ENCODE measurements around the gene PEX3.
"Not testable (repeated sequence)": the region's sequence is repeated elsewhere in the genome, so short reads cannot be mapped to it uniquely, and the experiment has no call there.

Gene PEX3

DNA sequence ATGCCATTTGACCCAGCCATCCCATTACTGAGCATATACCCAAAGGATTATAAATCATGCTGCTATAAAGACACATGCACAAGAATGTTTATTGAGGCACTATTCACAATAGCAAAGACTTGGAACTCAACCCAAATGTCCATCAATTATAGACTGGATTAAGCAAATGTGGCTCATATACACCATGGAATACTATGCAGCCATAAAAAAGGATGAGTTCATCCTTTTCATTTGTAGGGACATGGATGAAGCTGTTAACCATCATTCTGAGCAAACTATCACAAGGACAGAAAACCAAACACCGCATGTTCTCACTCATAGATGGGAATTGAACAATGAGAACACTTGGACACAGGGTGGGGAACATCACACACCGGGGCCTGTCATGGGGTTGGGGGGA is 2.7 kb upstream of the PEX3 start:
- DNase-seq (ENCODE audit: low read depth in 3 of 3) = not testable (repeated sequence)

GRCh38 chr6:143449082-143449713 is 1.4 kb upstream of the PEX3 start:
- DNase-seq (ENCODE audit: low read depth in 3 of 3) = no peak

DNA sequence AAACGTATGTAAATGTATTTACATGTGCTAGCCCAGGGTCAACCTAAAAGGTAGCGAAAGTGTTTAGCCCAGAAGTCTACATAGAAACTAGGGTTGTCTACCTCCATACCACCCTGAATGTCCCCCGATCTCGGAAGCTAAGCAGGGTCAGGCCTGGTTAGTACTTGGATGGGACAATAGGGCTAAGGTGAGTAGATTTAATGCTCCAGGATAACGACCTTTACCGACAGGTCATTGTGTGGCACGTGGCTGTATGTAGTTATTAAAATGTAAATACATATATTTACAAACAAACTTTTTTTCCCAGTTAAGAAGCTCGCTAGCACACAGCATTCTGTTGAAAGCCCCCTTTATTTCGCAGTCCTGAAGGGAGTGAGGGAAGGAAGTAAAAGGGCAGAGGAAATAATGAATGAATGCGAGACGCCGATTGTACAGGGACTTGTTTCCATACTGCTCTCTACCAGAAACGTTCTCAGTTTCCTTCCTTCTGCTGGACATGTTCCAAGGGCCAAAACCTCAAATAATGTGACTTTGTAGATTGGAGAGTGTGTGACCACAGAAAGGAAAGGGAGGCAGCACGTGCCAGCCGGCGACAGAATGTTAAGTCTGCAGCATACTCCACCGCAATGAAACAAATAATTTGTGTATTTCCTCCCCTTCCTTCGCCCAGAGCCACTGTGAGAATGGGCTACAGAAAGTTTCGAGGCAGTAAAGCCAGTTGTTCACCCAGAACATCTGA is 722 bp upstream of the PEX3 start:
- peak in 2 of 3 donors; percentile 3 to 5 for DNase-seq (ENCODE audit: low read depth in 3 of 3)

DNA sequence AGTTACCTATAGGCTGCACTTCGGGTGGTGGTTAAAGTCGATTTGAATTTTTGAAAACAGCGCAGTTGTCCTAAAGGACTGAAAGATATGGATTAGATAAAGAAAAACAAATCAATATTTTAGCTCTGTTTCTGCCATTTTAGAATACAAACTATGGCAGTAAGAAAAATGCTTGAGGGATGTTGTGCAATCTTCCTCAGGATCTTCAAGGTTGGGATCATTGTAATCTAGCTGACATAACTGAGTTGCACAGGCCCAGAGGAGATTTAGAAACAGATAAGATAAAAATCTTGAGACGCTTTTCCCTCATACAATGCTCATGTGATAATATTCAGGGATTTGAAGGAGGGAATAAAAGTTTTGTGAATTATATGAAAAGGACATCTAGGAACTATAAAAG is 926 bp downstream of the PEX3 start:
- DNase-seq (ENCODE audit: low read depth in 3 of 3) = no peak

- DNase-seq (ENCODE audit: low read depth in 3 of 3) = no peak
Measured at GRCh38 chr6:143457563-143458359, 7.2 kb downstream of the PEX3 start.

- no peak for DNase-seq (ENCODE audit: low read depth in 3 of 3)
Measured at GRCh38 chr6:143465546-143465945, 14.9 kb downstream of the PEX3 start.

DNA sequence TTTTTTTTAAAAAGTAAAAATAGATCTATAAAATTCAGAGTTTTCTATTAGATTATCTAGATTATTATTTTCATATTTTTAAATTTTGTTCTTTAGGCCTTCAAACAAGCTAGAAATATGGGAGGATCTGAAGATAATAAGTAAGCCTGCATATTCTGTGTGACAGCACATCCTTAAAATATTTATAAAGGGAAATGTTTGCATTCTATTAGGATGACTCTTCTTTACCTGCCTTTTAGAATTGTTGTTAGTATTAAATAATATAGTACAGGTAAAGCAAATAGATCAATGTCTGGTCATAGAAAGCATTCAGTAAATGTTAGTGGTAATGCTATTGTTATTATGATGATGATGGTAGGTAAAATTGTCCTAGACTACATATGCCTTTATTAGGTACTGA is 17.4 kb downstream of the PEX3 start:
- DNase-seq (ENCODE audit: low read depth in 3 of 3) = no peak

DNA sequence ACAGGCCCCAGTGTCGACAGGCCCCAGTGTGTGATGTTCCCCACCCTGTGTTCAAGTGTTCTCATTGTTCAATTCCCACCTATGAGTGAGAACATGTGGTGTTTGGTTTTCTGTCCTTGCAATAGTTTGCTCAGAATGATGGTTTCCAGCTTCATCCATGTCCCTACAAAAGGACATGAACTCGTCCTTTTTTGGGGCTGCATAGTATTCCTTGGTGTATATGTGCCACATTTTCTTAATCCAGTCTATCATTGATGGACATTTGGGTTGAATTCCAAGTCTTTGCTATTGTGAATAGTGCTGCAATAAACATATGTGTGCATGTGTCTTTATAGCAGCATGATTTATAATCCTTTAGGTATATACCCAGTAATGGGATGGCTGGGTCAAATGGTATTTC is 18.2 kb downstream of the PEX3 start:
- DNase-seq (ENCODE audit: low read depth in 3 of 3) = not testable (repeated sequence)

GRCh38 chr6:143471822-143472221 is 21.2 kb downstream of the PEX3 start:
- DNase-seq (ENCODE audit: low read depth in 3 of 3) = no peak

- no peak for DNase-seq (ENCODE audit: low read depth in 3 of 3)
Measured at GRCh38 chr6:143476545-143476944, 25.9 kb downstream of the PEX3 start.

DNA sequence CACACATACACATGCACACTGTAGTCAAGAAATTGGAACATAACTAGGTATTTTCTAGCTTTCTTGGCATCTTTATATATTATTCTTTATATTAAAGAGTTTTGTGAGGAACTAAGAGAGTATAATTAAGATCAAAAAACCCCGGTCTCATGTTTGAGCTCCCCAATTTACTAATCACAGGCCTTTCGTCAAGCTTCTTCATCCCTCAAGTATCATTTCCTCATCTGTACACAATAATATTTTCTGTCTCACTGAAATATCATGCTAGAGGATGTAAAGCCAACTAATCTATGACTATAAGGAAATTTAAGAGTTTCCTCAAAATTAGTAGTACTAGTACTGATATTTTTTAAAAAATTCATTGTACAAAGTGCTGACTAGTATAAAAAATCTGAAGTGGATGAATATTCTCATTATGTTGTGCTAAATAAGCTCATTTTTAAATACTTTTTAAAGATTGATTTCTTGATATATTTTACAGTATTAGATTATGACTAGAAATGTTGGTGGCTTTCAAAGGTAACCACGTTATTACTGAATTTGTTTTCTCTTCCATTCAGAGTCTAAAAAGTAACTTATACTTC is 28.0 kb downstream of the PEX3 start:
- DNase-seq (ENCODE audit: low read depth in 3 of 3) = no peak

GRCh38 chr6:143482593-143482992 is 32.0 kb downstream of the PEX3 start:
- DNase-seq (ENCODE audit: low read depth in 3 of 3) = no peak

- DNase-seq (ENCODE audit: low read depth in 3 of 3) = no peak
Measured at GRCh38 chr6:143485967-143486366, 35.4 kb downstream of the PEX3 start.

- no peak for DNase-seq (ENCODE audit: low read depth in 3 of 3)
Measured at GRCh38 chr6:143486752-143487151, 36.1 kb downstream of the PEX3 start.

DNA sequence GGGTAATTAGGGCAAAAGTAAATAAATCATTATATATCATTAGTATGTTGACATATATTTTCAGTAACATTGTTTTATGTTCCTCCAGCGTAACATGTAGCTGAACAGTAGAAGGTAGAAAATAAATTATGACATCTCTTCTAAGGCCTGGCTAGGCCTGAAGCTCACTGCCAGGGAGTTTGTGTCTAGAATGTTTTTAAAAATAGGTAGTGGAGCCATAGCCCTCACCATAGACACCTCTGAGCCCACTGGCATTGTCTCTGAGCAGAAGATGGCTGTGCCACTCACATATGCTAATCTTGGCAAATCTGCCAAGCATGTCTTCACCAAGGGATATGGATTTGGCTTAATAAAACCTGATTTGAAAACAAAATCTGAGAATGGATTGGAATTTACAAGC is 39.6 kb downstream of the PEX3 start:
- DNase-seq (ENCODE audit: low read depth in 3 of 3) = no peak

GRCh38 chr6:143490775-143491174 is 40.2 kb downstream of the PEX3 start:
- no peak for DNase-seq (ENCODE audit: low read depth in 3 of 3)

GRCh38 chr6:143496974-143497373 is 46.4 kb downstream of the PEX3 start:
- no peak for DNase-seq (ENCODE audit: low read depth in 3 of 3)

DNA sequence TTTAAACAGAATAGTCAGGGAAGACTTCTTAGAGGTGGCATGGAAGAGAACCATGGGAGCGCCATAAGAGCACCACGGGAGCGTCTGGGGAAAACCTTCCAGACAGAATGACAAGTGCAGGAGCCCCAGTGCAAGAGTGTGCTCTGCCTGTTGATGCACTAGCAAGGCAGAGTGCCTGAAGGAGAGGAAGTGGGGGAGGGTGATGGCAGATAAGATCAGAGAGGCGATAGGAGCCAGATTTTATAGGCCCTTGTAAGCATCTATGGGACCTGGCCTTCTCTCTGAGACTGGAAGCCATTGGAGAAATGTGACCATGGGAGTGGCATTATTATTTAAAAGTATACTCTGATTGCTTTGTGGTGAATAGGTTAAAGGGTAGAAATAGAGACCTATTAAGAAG is 47.8 kb downstream of the PEX3 start:
- DNase-seq (ENCODE audit: low read depth in 3 of 3) = no peak

GRCh38 chr6:143501851-143502250 is 51.2 kb downstream of the PEX3 start:
- DNase-seq (ENCODE audit: low read depth in 3 of 3) = no peak

- no peak for DNase-seq (ENCODE audit: low read depth in 3 of 3)
Measured at GRCh38 chr6:143504369-143504768, 53.8 kb downstream of the PEX3 start.

GRCh38 chr6:143505111-143505510 is 54.5 kb downstream of the PEX3 start:
- no peak for DNase-seq (ENCODE audit: low read depth in 3 of 3)

- DNase-seq (ENCODE audit: low read depth in 3 of 3) = no peak
Measured at GRCh38 chr6:143505537-143505936, 54.9 kb downstream of the PEX3 start.
